Prostate gland (tissue), 2 donors: Measurements from ENCODE around the gene RNASEH2B. TPM values are rescaled to one million over a fixed set of nuclear protein-coding genes. Genes with fewer than 3 reads are reported as not detected.

Experiments
- DNase-seq: peaks from one replicate; pipeline ENCODE4 v3.0.0-alpha.2; 2019; ENCODE audit warnings: low spot score
- H3K27ac ChIP-seq, 2 donors: fragments of 200-600 bp; sonication (generic); 2 replicates each; pipeline ENCODE4 v1.5.1; 2017 to 2019
- H3K27me3 ChIP-seq: fragments of 200-600 bp; sonication (generic); replicated peaks from 2 replicates; pipeline ENCODE4 v1.5.1; 2019; ENCODE audit not compliant: insufficient read depth
- H3K36me3 ChIP-seq, 2 donors: fragments of 200-600 bp; sonication (generic); 1 replicate in 1 of 2; 2 replicates in 1 of 2; pipeline versions ENCODE4 v1.5.1 to v1.8.1; 2017 to 2019
- H3K4me1 ChIP-seq: fragments of 200-600 bp; sonication (generic); replicated peaks from 2 replicates; pipeline ENCODE4 v1.5.1; 2019
- H3K4me3 ChIP-seq, 2 donors: fragments of 200-600 bp; sonication (generic); 2 replicates each; pipeline ENCODE4 v1.5.1; 2017 to 2019
- H3K9me3 ChIP-seq: fragments of 200-600 bp; sonication (generic); 2 replicates; pipeline ENCODE4 v1.5.1; 2017
- CTCF ChIP-seq, 4 experiments: fragments of 200-600 bp in 2 of 4; fragments of 450-650 bp in 2 of 4; sonication (generic) in 2 of 4; IDR thresholded peaks; 1 replicate in 3 of 4; 2 replicates in 1 of 4; pipeline ENCODE4 v1.5.1; 2016 to 2019; ENCODE audit warnings: antibody characterized with exemption in 4 of 4, mild to moderate bottlenecking in 2 of 4, moderate library complexity in 2 of 4
- POLR2A ChIP-seq: fragments of 450-650 bp; IDR thresholded peaks from one replicate; pipeline ENCODE4 v1.6.1; 2016; ENCODE audit warnings: antibody characterized with exemption, mild to moderate bottlenecking
- POLR2AphosphoS5 ChIP-seq: sonication (generic); formaldehyde crosslinking; IDR thresholded peaks from one replicate; pipeline ENCODE4 v1.6.1; 2017; ENCODE audit warnings: antibody characterized with exemption
- WGBS: methylation state at CpG from one replicate; pipeline ENCODE4 v1.1.5; 2018; 5-methylcytosine and 5-hydroxymethylcytosine counted together
- intact Hi-C: fragments of 100-400 bp; cut with DNase I; formaldehyde crosslinking; loops from one replicate; pipeline ENCODE4 v1.14.2; 2022
- total RNA-seq, 2 donors: library from RNA; depleted of rRNA; stranded (reverse); fragments of >200 nt; gene quantifications; one replicate each; pipeline ENCODE4 v1.1.0, GENCODE V29; 2016

The RNASEH2B gene
- total RNA-seq, 2 donors from 2014 or later = 34.1 to 54.9 TPM

GRCh38 chr13:50936679-50937078, 27.1 kb downstream of the RNASEH2B start:
- intact Hi-C loops = no loop called here
- Histone ChIP-seq H3K27me3 (no peaks in the 10 kb centered on the region), H3K36me3 (no peaks in the 10 kb centered on the region), H3K27ac (no peak overlapping the region), H3K4me3 (no peak overlapping the region), H3K4me1 (no peaks in the 10 kb centered on the region), H3K9me3 (no peaks in the 10 kb centered on the region)
- no peak for DNase-seq
- 82% methylated on average over 2 of the region's 2 CpGs for WGBS
- TF ChIP-seq POLR2AphosphoS5 = no peak
- TF ChIP-seq POLR2A = no peak
- TF ChIP-seq CTCF (IDR thresholded peaks at IDR 0.05) = no peak

DNA sequence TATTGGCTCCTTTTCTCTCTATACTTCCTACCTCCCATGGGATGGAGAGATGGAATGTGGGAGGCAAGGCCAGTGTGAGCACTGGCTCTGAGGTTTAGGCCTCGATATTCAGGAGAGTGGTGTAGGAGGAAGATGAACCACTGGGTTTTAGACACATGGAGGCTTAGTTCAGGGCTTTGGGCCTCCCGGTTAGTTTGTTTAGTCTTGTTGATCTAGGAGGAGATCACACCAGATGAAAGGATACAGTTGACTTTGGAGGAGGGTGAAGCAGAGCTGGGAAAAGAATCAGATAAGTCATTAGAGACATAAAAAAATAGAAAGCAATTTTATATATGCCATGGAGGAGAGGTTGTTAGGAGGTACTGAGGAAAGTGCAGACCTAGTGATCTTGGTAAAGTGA, 30.9 kb downstream of the RNASEH2B start:
- TF ChIP-seq CTCF (IDR thresholded peaks at IDR 0.05) (no peak), POLR2AphosphoS5 (no peak), POLR2A (no peak)
- Histone ChIP-seq H3K36me3 (no peaks in the 10 kb centered on the region), H3K27ac (no peak overlapping the region), H3K27me3 (no peaks in the 10 kb centered on the region), H3K4me3 (no peak overlapping the region), H3K4me1 (no peaks in the 10 kb centered on the region), H3K9me3 (no peaks in the 10 kb centered on the region)
- intact Hi-C loops = no loop called here
- 51% methylated on average over 2 of the region's 2 CpGs for WGBS
- no peak for DNase-seq

DNA sequence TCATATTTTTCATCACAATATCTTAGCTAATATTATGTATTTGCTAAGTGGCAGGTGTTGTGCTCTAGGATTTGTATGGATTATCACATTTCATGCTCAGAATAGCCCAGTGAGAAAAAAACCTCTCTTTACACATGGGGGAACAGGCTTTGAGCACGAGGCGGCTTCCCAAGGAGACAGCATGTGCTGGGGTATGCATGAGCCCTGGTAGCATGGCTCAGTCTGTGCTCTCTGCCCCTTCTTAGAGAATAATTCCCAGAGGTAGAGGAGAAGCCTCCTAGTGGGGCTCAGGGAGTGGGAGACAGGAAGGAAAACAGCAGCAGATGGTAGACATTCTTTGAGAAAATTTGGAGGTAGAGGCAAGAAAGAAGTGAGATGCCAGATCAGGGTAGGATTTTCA, 31.6 kb downstream of the RNASEH2B start:
- Histone ChIP-seq H3K27me3 (no peaks in the 10 kb centered on the region), H3K36me3 (no peaks in the 10 kb centered on the region), H3K4me3 (no peak overlapping the region), H3K9me3 (no peaks in the 10 kb centered on the region), H3K27ac (no peak overlapping the region), H3K4me1 (no peaks in the 10 kb centered on the region)
- TF ChIP-seq CTCF (IDR thresholded peaks at IDR 0.05) = no peak
- no peak for TF ChIP-seq POLR2AphosphoS5
- no peak for TF ChIP-seq POLR2A
- intact Hi-C loops = no loop called here
- 89% methylated on average over 2 of the region's 2 CpGs for WGBS
- no peak for DNase-seq

DNA sequence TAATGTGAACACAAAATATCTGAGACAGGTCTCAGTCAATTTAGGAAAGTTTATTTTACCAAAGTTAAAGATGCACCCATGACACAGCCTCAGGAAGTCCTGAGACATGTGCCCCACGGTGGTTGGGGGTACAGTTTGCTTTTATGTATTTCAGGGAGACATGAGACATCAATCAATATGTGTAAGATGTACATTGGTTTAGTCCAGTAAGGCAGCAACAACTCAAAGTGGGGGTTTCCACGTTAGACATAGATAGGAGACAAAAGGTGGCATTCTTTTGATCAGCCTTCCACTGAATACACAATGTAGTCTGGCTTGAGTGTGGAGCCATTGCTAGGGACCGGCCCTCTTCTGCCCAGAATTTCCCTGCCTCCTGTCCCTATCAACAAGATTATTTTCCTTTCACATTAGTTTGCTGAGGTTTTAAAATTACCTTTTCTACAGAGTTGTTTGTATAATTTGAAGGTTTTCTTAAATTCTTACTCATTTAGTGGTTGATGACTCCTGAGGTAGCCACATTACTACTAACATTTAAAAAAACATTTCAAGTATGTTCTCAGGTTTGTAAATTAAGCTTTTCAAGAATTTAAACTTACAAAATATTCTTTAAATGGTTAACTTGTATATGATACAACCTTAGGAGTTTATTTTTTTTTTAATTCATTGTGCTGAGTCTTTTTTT, 33.2 kb downstream of the RNASEH2B start:
- intact Hi-C loops = no loop called here
- no peak for DNase-seq
- Histone ChIP-seq H3K4me1 (no peaks in the 10 kb centered on the region), H3K9me3 (no peaks in the 10 kb centered on the region), H3K27ac (no peak overlapping the region), H3K27me3 (no peaks in the 10 kb centered on the region), H3K4me3 (no peak overlapping the region), H3K36me3 (no peaks in the 10 kb centered on the region)
- TF ChIP-seq POLR2AphosphoS5 = no peak
- TF ChIP-seq POLR2A = no peak
- no peak for TF ChIP-seq CTCF (IDR thresholded peaks at IDR 0.05)
- 75% methylated on average over 3 of the region's 3 CpGs for WGBS

GRCh38 chr13:50945669-50946068, 36.1 kb downstream of the RNASEH2B start:
- TF ChIP-seq CTCF (IDR thresholded peaks at IDR 0.05) (no peak), POLR2AphosphoS5 (no peak), POLR2A (no peak)
- intact Hi-C loops = no loop called here
- no peaks in the 10 kb centered on the region for H3K4me1 ChIP-seq
- DNase-seq = no peak
- no peak overlapping the region for H3K27ac ChIP-seq
- H3K36me3 ChIP-seq = no peaks in the 10 kb centered on the region
- H3K27me3 ChIP-seq = no peaks in the 10 kb centered on the region
- H3K4me3 ChIP-seq = no peak overlapping the region
- H3K9me3 ChIP-seq = no peaks in the 10 kb centered on the region
- 53% methylated on average over 1 of the region's 1 CpG for WGBS
